HG03460 (cell line): ENCODE measurements around the gene CAMSAP3.

Experiments used
- ATAC-seq: cut with Tn5 transposase; IDR thresholded peaks from one replicate; pipeline ENCODE4 v1.9.1; 2021; ENCODE audit not compliant: unreplicated experiment

CAMSAP3 gene

DNA sequence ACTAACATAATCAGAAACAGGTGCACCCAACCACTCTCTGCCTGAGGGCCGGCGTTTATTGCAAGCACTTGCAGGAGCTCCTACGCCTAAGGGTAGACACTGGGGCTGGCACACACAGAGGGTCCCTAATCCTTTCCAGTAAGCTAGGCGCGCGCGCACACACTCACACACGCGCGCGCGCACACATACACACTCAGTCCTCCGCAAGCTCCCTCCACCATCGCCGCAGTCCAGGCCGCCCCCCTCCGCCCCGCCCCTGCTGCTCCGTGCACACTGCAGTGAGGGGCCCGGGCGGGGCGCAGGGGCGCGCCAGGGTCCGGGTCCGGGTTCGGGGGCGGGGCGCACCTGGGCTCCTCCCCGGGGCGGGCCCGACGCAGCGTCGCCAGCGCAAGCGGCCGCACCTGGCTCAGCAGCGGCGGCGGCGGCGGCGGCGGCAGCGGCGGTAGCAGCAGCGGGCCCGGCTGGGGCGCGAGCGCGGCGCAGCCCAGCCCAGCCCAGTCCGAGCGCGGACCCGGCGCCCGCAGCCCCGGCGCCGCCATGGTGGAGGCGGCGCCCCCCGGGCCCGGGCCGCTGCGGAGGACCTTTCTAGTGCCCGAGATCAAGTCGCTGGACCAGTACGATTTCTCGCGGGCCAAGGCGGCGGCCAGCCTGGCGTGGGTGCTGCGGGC lies at the start of gene CAMSAP3:
Gene CAMSAP3 (plus strand): TSS at position 398 of the 668 bp plus-strand sequence. CDS start 140 bp downstream, at position 538.
- no peak for ATAC-seq

- ATAC-seq: no peak
Measured at GRCh38 chr19:7545904-7546303, 49.8 kb upstream of the CAMSAP3 start.

- no peak for ATAC-seq
Measured at GRCh38 chr19:7547159-7547558, 48.5 kb upstream of the CAMSAP3 start.

- ATAC-seq: no peak
Measured at GRCh38 chr19:7549429-7550148, 46.1 kb upstream of the CAMSAP3 start.

DNA sequence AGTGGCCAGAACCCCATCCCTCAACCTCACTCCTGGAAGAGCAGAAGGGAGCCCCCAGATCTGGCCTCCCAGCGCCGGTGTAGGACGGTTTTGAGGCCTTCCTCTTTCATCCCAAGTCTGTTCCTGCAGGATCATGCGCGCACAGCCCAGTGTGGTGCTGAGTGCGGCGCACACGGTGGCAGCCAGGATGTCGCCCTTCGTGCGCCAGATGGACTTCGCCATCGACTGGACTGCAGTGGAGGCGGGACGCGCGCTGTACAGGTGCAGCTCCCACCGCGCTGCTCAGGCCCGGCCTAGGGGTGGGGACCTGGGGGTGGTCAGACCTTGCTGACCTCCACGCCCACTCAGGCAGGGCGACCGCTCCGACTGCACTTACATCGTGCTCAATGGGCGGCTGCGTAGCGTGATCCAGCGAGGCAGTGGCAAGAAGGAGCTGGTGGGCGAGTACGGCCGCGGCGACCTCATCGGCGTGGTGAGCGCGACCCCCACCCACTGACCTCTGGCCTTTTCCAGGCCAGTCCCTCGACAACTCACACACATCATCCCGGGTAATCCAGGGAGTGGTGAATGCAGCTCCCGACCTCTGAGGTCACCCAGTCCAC lies 45.4 kb upstream of the CAMSAP3 start:
- ATAC-seq: no peak

DNA sequence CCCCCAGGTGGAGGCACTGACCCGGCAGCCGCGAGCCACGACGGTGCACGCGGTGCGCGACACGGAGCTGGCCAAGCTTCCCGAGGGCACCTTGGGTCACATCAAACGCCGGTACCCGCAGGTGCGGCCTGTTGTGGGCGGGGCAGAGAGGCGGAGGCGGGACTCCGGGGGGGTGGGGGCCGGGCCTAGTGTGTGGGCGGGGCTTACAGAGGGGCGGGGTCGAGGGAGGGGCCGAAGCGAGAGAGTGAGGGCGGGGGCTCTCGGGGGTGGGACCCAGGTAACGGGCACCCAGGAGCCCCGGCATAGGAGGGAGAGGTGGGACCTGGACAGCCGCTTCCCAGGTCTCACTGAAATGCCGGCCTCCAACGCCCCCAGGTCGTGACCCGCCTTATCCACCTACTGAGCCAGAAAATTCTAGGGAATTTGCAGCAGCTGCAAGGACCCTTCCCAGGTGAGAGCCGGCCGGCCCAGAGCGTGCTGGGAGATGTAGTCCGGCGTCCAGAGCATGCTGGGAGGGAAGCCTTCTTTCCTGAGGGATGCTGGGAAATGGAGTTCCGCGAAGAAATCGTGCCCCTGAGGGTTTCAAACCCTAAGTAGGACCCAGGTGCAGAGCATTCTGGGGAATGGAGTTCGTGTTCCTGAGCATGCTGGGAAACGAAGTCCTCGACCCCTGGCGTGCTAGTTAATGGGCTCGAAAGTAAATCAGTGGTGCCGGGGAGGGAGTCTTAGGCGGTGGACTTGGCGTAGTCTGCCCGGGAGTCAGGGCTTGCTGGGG lies 44.5 kb upstream of the CAMSAP3 start:
- no peak for ATAC-seq

DNA sequence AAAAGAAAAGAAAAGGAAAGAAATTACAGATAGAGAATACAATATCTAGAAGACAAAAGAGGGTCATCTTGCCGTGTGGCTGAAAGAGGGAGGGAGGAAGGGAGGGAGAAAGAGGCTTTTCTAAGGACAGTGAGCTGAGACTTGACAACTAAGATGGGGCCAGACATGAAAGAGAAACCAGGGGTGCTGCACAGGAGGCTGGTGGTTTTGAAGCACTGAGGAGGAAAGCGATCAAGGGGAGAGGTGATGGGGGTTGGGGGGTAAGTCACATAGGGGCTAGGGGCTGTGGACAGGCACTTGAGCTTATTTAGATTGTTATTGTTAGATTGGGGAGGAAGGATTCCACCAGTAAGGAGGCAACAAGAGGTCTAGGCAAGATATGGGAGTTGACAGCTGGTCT lies 42.9 kb upstream of the CAMSAP3 start:
- ATAC-seq: no peak

GRCh38 chr19:7554565-7554964 lies 41.1 kb upstream of the CAMSAP3 start:
- no peak for ATAC-seq

- no peak for ATAC-seq
Measured at GRCh38 chr19:7554990-7555864, 40.4 kb upstream of the CAMSAP3 start.

DNA sequence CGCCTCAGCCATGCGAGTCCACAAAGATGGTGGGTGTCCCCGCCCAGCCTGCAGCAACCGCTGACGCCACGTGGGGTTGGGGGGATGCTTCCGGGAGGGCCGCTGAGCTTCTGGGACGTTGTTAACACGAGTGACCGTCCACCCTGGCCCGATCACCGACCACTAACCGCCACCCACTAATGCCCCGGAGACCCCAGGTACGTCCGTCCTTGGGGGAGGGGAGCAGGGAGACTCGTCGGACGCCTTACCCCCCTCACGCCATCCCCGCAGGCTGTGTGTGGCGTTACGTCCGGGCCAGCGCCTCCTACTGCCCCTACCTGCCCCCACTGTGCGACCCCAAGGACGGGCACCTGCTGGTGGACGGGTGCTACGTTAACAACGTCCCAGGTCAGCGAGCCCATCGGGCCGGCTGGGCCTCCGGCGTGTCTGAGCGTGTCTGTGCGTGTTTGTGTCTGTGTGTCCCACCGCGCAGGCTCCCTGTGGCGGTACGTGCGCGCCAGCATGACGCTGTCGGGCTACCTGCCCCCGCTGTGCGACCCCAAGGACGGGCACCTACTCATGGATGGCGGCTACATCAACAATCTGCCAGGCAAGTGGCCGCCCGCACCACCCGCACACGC lies 38.9 kb upstream of the CAMSAP3 start:
- no peak for ATAC-seq

DNA sequence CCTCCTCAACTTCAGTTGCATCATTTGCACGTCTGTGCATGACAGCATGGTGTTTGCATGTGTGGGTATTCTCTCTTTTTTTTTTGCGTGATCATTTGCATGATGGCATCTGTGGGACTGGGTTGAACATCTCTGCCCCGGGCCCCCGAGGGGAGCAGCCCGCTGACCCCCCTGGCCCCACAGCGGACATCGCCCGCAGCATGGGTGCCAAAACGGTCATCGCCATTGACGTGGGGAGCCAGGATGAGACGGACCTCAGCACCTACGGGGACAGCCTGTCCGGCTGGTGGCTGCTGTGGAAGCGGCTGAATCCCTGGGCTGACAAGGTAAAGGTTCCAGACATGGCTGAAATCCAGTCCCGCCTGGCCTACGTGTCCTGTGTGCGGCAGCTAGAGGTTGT lies 37.0 kb upstream of the CAMSAP3 start:
- no peak for ATAC-seq

- no peak for ATAC-seq
Measured at GRCh38 chr19:7559102-7559501, 36.6 kb upstream of the CAMSAP3 start.

DNA sequence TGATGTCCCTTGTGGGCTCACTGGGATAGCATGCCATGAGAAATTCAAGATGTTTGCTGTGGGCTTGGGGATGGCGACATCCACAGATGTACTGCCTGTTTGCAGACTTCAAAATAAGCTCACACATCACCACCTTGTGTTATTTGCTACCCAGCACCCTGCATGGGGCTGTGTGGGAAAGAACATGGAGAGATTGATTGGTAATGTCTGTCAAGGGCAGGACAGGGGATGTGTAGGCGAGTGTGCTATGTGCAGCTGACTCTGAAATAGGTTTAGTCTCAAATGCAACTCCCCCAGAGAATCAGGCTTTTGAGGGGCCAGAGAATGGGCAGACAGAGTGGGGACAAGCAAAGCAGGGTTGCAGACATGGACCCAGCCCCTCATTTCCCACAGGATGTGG lies 35.4 kb upstream of the CAMSAP3 start:
- ATAC-seq: no peak

DNA sequence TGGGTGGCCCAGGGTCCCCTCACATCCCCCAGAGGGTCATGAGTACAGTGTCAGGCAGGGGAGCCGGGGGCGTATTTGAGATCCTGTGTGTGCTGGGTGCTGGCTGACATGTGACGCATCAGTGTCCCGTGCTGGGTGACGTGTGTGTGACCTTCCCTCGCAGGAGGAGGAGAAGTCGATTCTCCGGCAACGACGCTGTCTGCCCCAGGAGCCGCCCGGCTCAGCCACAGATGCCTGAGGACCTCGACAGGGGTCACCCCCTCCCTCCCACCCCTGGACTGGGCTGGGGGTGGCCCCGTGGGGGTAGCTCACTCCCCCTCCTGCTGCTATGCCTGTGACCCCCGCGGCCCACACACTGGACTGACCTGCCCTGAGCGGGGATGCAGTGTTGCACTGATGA lies 34.3 kb upstream of the CAMSAP3 start:
- ATAC-seq: no peak

DNA sequence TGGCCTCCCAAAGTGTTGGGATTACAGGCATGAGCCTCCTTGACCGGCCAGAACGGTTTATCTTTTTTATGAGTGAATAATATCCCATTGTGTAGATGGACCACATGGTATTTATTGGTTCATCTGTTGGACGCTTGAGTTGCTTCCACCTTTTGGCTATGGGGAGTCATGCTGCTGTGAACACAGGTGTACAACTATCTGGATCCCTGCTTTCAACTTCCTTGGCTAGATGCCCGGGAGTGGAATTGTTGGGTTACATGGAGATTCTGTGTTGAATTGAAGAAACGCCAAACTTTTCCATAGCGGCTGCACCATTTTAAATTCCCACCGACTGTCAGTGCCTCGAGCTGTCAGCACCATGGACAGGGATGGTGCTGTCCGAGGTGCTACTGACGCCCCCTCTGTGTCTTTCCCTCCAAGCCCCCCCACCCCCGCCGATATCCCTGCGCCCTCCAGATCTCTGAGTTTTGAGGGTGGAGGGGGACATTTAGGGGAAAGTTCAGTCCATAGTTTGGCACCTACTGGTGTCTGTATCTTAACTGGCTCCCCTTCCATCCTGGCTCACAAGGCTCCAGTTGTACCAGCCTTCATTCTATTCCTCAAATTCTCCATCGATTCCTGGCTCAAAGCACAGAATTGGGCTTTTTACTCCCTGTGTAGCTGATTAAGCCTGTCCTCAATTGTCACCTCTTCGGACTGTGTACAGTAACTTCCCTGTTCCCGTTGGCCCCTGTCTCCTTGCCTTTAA lies 32.8 kb upstream of the CAMSAP3 start:
- ATAC-seq: no peak

- no peak for ATAC-seq
Measured at GRCh38 chr19:7564866-7565265, 30.8 kb upstream of the CAMSAP3 start.

DNA sequence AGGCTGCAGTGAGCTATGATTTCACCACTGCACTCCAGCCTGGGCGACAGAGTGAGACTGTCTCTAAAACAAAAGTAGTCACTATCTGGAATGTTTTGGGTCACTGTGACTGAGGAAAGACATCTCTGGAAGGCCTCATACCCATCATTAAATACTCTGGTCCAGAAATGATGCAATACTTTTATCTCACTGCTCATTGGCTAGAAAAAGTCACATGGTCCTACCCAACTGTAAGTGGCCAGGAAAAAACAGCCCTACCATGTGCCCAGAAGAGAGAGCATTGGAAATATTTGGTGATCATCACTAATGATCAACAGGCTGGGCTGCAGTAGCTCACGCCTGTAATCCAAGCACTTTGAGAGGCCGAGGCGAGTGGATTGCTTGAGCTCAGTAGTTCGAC lies 30.3 kb upstream of the CAMSAP3 start:
- ATAC-seq: no peak

DNA sequence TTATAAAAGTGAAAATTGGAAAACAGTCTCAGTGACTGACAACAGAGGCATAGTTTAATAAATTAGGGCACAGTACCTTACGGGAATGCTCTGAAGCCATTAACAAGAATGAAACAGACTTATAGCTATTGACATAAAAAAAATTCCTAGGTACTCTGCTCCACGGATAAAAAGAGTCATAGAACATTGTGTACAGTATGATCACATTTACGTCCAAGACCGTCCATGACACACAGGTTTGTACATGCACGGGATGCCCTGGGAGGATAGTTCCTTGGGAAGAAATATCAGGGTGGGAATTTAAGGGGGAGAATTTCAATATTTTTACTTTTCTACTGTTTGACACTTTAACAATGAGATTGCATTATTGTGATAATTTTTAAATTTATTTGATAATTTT lies 24.9 kb upstream of the CAMSAP3 start:
- ATAC-seq: no peak

DNA sequence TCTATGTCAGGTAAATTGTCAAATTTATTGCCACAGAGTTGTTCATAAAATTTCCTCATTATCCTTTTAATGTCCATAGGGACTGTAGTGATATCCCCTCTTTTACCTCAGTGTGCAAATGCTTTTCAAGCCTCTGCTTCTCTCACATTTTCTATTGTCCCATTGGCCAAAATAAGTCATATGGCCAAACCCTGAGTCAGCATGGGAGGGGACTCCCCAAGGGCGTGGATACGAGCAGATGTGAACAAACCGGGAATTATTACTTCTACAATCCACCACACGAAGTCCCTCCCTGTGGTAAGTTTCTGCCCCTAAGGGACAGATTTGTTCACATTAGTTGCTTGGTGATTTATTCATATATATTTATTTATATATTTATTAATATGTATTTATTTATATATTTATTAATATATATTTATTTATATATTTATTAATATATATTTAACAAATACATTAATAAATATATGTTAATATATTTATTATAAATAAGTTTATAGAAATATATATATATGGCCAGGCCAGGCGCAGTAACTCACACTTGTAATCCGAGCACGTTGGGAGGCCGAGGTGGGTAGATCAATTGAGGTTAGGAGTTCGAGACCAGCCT lies 20.1 kb upstream of the CAMSAP3 start:
- ATAC-seq: no peak
